Kidney epithelial cell (primary cell): ENCODE results near the gene CCDC81. TPM values are rescaled to one million over a fixed set of nuclear protein-coding genes. Genes with fewer than 3 reads are reported as not detected.

Experiments used
- DNase-seq: peaks from one replicate; pipeline ENCODE4 v3.0.0-alpha.2; 2010; ENCODE audit warnings: low read depth
- H3K27me3 ChIP-seq: 2 replicates; pipeline ENCODE4 v1.6.0; 2011; ENCODE audit warnings: low read length; ENCODE audit not compliant: control insufficient read depth, insufficient read depth
- H3K36me3 ChIP-seq: 2 replicates; pipeline ENCODE4 v1.5.1; 2011; ENCODE audit warnings: low read length; ENCODE audit not compliant: control insufficient read depth, insufficient read depth
- H3K4me3 ChIP-seq: 2 replicates; pipeline ENCODE4 v1.5.1; 2011; ENCODE audit warnings: low read depth, mild to moderate bottlenecking, control low read depth, low read length
- total RNA-seq: library from RNA; depleted of rRNA; stranded (reverse); fragments of >200 nt; gene quantifications from 2 replicates; pipeline ENCODE4 v1.2.3, GENCODE V29; 2015
- TF ChIP-seq, protein P1 (sequence below): IDR thresholded peaks from 2 replicates; pipeline ENCODE4 v1.5.1; 2011; ENCODE audit warnings: mild to moderate bottlenecking, moderate library complexity, low read length, control low read depth, inconsistent platforms; ENCODE audit not compliant: insufficient read depth, poor library complexity, severe bottlenecking

Gene CCDC81
- total RNA-seq, 1 donor from 2014 or later: not detected

DNA sequence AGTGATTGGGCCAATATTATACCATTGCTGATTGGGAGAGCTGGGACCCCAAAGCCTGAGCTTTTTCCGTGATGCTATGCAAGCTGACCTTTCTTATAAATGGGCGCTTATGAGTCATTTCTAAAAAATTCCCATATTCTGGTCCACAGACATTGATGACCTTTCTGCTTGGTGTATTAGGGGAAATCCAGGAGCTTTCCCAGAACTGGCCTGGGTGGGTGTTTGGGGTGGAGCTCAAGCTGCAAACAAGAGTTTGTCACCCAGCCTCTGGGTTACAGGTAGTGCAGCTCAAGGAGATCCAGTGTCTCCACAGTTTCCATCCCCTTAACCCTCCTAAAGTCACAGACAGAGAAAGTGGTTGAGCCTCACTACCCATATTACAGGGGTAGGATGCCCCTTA, 67.7 kb downstream of the CCDC81 start:
- Histone ChIP-seq H3K36me3 (no peaks in the 10 kb centered on the region), H3K4me3 (no peak overlapping the region), H3K27me3 (no peaks in the 10 kb centered on the region)
- DNase-seq: no peak
- TF ChIP-seq, protein P1, sequence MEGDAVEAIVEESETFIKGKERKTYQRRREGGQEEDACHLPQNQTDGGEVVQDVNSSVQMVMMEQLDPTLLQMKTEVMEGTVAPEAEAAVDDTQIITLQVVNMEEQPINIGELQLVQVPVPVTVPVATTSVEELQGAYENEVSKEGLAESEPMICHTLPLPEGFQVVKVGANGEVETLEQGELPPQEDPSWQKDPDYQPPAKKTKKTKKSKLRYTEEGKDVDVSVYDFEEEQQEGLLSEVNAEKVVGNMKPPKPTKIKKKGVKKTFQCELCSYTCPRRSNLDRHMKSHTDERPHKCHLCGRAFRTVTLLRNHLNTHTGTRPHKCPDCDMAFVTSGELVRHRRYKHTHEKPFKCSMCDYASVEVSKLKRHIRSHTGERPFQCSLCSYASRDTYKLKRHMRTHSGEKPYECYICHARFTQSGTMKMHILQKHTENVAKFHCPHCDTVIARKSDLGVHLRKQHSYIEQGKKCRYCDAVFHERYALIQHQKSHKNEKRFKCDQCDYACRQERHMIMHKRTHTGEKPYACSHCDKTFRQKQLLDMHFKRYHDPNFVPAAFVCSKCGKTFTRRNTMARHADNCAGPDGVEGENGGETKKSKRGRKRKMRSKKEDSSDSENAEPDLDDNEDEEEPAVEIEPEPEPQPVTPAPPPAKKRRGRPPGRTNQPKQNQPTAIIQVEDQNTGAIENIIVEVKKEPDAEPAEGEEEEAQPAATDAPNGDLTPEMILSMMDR: no peak

DNA sequence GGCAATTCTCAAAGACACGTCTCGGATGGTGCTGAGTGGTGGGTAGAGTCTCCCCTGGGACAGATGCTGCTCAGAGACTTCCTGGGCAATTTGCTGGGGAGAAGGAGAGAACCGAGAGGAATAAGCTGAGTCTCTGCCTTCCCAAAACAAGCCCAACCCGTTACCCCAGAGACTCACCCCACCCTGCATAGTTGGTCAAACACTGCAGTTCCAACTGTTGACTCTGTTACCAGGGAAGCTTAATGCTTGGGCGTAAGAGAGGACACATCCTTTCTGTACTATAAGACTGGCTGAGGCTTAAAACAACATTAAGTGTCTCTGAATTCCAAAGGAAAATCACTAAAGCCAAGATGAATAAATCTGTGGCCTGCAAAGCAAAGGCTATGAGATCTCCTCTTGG, 68.1 kb downstream of the CCDC81 start:
- H3K27me3 ChIP-seq: no peaks in the 10 kb centered on the region
- H3K4me3 ChIP-seq: no peak overlapping the region
- H3K36me3 ChIP-seq: no peaks in the 10 kb centered on the region
- no peak for DNase-seq
- TF ChIP-seq, protein P1: no peak

- no peaks in the 10 kb centered on the region for H3K36me3 ChIP-seq
- no peak for DNase-seq
- no peaks in the 10 kb centered on the region for H3K27me3 ChIP-seq
- no peak overlapping the region for H3K4me3 ChIP-seq
- TF ChIP-seq, protein P1: no peak
Measured at GRCh38 chr11:86443415-86443814, 68.7 kb downstream of the CCDC81 start.

DNA sequence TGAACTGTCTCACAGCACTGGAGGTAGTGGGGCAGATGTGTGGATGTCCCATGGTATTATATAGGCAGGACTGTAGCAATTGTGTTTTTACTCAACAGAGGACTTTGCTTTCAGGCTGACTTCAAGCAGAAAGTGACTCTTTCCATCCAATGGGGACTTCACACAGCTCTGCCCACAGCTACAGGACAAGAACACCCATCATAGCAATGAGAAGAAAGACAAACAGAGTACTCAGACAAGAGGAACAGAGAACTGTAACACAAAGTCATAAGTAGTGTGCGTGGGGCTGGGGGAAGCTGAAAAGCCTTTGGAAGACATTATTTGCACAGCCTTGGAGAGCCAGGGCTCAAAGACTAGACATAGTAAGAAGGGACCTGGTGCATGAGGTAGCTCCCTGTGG, 70.3 kb downstream of the CCDC81 start:
- no peak overlapping the region for H3K4me3 ChIP-seq
- TF ChIP-seq, protein P1: no peak
- DNase-seq: no peak
- H3K36me3 ChIP-seq: no peaks in the 10 kb centered on the region
- H3K27me3 ChIP-seq: no peaks in the 10 kb centered on the region

DNA sequence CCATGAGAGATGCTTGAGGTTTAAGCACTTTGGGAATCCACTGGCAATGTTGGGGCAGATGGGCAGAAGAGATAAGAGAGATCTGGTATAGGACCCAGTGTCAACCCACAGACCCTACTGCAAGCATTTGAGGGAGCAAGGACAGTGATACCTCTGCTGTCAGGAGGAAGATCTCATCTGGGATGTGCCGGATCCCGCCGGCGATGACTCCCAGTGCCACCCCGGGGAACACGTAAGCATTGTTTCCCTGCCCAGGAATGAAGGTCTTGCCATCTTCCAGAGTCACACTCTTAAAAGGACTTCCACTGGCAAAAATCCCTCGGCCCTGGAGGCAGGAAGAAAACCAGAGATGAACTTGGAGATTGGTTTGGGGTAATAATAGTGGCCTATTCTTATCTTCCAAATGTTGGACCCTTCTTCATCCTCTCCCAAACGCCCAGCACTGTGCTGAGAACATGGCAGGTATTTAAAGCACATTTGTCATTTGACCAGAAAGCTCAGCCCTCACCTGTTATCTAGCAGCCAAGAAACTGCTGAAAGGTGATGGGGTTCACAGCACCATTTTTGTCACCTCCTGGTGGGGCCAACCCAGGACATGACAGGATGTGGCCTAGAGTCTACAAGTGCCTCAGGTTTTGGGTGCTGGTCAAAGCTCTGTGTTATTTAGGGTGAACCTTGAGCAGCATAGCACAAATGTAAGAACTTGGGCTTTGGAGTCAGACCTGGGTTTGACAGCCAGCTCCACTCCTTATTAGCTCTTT, 71.7 kb downstream of the CCDC81 start:
- H3K27me3 ChIP-seq: no peaks in the 10 kb centered on the region
- no peak for DNase-seq

DNA sequence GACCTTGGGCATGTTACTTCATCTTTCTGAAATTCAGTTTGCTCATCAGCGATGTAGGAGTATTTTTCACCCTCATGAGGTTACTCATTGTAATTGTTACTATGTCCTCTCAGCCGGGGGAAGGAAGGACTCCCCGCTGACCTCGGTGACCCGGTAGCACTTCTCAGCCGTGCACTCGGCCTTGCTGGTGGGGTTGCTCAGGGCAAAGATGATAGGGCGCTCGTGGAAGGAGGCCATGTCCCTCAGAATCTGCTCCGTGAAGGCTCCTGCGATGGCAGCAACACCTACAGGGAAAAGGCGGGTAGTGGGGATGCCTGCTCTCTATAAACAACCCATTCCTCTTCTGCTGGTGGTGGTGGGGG, 72.2 kb downstream of the CCDC81 start:
- H3K27me3 ChIP-seq: no peaks in the 10 kb centered on the region
- DNase-seq: no peak
- TF ChIP-seq, protein P1: no peak

More for the DNA sequence above, 71.7 kb downstream of the CCDC81 start:
- Histone ChIP-seq H3K36me3 (no peaks in the 10 kb centered on the region), H3K4me3 (no peak overlapping the region)
- TF ChIP-seq, protein P1: no peak

More for the DNA sequence above, 72.2 kb downstream of the CCDC81 start:
- no peaks in the 10 kb centered on the region for H3K36me3 ChIP-seq
- H3K4me3 ChIP-seq: no peak overlapping the region
